NCI-H1694 treated with DMSO at 0.1 percent for 48 hours (cell line): Measurements from ENCODE around the gene RAX2.
"Not testable (repeated sequence)": the region's sequence is repeated elsewhere in the genome, so short reads cannot be mapped to it uniquely, and the experiment has no call there.

Experiments used
- DNase-seq: peaks from one replicate; lab custom pipeline; 2025; lab: John Stamatoyannopoulos, UW

RAX2 gene

GRCh38 chr19:3760871-3761361, 11.1 kb downstream of the RAX2 start:
- no peak for DNase-seq

DNA sequence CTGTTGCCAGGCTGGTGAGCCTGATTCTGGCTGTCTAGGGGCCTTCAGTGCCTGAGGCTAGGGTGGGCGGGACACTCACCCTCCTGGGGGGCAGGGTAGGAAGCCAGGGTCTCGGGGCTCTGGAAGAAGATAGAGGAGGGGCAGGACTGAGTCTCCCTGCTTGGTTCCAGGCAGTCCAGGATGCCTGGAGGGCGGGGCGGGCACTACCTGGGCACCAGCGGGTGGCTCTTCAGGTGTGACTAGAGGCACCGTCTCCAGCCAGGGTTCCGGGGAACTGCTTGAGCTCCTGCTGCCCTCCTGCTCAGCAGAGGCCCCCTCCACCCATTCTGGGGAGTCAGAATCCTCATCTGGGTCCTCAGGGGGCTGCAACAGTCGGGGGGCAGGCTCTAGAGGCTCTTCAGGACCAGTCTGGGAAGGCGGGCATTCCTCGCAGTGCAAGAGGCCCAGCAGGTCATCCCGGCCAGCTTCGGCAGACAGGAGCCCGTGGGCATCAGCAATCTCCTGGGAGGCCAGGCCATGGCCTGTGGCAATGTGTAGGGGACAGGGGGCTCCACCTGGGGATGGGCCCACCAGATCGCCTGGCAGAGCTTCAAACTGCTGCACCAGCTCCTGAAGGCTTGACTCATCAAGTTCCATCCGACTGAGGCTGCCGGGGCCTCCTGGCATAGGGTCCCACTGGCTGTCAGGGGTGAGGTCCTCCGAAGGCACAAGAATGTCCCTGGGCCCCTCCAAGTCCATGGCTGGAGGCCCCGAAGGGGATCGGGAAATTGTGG, 12.4 kb downstream of the RAX2 start:
- no peak for DNase-seq

GRCh38 chr19:3758297-3758696, 13.7 kb downstream of the RAX2 start:
- DNase-seq, result not testable (repeated sequence)

DNA sequence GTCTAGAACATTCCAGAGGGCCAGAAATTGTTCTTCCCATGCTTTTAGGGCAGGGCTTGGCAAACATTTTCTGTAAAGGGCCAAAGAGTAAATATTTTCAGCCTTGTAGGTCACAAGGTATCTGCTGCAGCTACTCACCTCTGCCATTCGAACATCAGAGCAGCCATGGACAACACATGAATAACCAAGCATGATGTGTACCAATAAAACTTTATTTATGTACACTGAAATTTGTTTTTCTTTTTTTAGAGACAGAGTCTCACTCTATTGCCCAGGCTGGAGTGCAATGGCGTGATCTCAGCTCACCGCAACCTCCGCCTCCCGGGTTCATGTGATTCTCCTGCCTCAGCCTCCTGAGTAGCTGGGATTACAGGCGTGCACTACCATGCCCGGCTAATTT, 14.3 kb downstream of the RAX2 start:
- not testable (repeated sequence) for DNase-seq

GRCh38 chr19:3753631-3754410, 18.2 kb downstream of the RAX2 start:
- no peak for DNase-seq

DNA sequence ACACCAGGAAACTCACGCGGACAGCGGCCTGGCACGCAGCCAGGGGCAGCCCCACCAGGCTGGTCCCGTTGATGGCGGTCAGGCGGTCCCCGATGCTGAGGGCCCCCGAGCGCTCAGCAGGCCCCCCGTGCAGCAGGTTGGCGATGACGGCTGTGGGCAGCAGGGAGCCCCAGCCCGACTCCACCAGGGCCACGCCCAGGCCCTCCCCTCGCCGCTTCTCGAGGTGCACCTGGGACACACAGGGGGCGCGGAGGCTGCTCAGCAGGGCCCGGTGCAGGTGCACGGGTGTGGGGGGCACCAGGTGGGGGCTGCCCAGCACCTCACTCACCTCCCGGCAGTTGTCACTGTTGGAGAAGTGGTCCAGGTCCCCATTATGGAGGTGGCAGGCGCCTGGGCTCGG, 19.5 kb downstream of the RAX2 start:
- no peak for DNase-seq

GRCh38 chr19:3751236-3751635, 20.8 kb downstream of the RAX2 start:
- no peak for DNase-seq

DNA sequence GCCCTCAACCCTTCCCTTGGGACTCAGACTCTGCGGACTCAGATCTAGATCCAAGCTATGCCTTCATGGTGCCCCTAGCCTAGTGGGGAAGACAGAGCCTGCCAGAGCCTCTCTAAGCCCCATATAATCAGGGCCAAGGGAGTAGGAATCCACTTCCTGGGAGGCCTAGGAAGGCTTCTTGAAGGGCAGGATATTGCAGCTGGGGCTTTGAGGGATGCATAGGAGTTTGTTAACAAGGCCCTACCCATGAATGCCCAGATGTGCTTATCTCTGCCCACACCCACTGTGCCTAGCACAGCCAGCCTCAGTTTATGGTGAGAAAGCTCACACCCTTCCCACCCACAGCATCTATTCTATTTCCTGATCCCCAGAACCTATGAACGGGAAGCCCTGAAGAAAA, 21.8 kb downstream of the RAX2 start:
- DNase-seq, result no peak

DNA sequence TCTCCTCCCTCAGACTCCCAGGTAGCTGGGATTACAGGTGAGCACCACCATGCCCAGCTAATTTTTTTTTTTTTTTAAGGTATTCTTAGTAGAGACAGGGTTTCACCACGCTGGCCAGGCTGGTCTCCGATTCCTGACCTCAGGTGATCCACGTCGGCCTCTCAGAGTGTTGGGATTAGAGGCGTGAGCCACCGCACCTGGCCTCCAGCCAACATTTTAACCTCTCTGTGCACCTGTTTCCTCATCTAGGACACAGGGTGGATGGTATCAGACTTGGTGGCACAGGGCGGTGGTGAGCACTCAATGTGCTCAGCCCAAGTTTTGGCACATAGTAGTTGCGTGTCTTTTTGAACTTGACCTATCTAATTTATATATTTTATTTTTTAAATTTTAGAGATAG, 23.1 kb downstream of the RAX2 start:
- DNase-seq, result no peak

GRCh38 chr19:3746371-3747056, 25.5 kb downstream of the RAX2 start:
- no peak for DNase-seq

DNA sequence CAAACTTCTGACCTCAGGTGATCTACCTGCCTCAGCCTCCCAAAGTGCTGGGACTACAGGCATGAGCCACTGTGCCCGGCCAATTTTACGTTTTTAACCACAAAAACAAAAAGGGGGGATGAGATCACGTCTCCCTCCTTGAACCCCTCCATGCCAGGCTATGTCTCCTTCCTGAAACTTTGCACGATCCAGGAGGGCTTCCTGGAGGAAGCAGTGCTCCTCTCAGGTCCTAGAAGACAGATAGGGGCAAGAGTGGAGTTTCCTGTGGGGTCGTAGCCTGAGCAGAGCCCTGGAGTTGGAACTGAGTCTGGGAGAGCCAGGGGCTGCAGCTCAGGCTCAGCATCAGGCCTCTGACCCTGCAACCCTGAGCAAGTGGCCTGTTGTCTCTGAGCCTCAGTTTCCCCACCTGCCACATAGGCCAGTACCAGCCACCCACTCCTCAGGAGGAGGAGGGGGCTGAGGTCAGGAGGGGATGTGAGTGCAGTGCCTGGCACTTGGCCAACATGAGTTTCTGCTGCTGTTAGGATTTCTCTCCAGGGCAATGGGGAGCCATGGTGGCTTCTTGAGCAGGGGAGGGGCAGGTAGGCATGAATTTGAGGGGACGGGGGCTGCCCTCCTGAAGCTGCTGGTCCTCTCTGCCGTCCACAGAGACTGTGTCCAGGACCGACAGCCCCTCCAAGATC, 26.5 kb downstream of the RAX2 start:
- DNase-seq, result no peak

DNA sequence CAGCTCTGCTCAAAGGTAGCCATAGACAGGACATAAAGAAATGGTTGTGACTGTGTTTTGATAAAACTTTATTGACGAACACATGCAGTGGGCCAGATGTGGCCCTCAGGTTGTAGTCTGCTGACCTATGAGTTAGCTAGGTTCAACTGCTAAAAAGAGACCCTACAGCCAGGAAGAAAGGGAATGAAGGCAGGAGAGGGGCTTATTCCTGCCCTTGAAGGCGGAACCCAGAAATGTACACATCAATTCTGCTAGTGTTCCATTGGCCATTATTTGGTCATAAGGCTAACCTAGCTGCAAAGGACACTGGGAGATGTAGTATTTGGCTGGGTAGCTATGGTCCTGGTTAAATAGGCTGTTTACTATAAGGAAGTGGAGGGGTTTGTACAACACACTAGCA, 28.5 kb downstream of the RAX2 start:
- DNase-seq, result no peak

- no peak for DNase-seq
These were observed 31.6 kb downstream of the RAX2 start for GRCh38 chr19:3740431-3740830.

DNA sequence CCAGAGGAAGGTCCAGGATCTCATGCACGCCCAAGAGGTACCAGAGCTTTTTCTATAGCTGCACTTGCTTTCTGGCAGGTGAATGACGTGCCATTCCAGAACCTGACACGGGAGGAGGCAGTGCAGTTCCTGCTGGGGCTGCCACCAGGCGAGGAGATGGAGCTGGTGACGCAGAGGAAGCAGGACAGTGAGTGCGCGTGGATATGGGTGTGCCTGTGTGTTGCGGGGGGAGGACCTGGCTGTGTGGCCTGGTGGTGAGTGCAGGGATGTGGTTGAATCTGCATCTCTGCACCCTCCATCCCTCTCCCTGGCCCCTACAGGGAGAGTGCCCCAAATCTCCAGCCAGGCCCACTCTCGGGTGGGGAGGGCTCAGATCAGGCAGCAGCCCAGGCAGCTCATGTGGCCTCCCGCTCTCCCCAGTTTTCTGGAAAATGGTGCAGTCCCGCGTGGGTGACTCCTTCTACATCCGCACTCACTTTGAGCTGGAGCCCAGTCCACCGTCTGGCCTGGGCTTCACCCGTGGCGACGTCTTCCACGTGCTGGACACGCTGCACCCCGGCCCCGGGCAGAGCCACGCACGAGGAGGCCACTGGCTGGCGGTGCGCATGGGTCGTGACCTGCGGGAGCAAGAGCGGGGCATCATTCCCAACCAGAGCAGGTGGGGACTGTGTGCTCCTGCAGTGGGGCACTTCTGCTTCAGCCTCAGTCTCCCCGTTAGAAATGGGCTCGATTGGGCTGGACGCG, 33.4 kb downstream of the RAX2 start:
- no peak for DNase-seq

DNA sequence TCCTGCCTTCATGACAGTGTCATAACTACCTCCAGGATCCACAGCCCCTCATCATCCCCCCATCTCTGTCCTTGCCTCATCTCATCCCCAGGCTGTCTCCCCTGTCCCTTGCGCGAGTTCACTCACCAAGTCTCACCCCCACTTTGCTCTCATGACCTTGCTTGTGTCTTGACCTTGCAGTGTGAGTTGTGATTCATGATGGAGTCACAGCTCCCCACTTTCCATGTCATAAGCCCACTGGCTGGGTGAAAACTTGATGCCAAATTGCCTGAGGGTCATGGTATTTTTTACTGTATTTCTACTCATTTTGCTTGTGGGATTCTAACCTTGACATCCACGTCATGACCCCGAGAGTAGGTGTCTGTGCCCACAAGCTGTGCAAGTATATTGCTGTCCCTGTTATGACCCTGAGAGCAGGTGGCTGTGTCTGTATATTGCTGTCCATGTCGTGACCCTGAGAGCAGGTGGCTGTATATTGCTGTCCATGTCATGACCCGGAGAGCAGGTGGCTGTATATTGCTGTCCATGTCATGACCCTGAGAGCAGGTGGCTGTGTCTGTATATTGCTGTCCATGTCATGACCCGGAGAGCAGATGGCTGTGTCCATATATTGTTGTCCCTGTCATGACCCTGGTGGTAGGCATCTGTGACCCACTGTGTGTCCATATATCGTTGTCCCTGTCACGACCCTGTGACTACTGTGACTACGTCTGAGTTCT, 34.4 kb downstream of the RAX2 start:
- no peak for DNase-seq

GRCh38 chr19:3736106-3736724, 35.8 kb downstream of the RAX2 start:
- no peak for DNase-seq

DNA sequence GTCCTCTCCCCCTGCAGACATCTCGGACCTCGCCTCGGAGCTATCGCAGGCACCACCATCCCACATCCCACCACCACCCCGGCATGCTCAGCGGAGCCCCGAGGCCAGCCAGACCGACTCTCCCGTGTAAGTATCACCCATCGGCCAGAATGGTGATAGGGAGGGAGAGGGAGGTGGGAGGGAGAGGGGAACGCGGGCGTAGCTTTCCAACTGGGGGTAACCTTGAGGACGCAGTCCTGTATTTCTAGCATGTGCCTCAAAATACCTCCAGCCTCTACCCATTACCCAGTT, 37.8 kb downstream of the RAX2 start:
- DNase-seq, result no peak

DNA sequence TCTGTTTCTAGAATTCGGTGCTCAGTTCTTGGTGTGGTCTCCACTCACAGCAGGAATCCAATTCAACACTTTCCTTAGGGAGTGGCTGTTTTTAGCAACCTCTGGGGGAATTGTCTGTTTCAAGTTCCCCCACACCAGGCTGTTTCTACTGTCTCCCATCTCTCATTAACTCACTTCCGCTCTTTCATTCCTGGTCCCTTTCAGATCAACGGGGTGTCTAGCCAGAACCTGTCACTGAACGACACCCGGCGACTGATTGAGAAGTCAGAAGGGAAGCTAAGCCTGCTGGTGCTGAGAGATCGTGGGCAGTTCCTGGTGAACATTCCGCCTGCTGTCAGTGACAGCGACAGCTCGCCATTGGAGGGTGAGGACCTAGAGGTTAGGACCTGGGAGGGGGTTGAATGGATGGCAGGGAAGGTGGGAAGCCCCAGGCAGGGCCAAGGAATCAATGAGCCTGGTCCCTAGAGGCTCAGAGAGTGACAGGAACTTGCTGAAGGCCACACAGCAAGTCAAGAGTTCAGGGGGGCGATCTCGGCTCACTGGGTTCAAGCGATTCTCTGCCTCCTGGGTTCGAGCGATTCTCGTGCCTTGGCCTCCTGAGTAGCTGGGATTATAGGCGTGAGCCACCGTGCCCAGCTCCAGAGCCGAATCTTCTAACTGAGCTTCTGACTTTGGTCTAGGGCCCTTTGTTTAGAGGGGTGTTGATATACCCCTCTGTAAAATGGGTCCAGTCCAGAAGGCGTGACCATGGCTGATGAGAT, 38.3 kb downstream of the RAX2 start:
- no peak for DNase-seq

DNA sequence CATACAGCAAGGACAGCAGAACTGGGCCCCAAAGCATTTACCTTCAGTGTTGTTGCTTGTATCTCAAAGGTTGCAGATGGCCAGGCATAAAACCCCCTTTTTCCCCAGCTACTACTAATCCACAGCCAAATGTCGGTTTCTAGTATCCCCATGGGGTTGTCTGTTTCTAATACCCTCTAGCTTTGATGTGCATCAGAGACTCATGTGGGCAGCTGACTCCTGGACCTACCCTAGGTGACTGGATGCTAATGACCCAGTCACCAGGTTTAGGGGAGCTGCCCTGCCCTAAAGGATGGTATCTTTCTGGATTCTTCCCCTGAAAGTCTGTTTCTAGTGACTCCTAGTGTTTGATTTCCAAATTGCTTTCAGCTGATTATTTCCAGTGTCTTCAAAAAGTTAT, 39.9 kb downstream of the RAX2 start:
- no peak for DNase-seq

DNA sequence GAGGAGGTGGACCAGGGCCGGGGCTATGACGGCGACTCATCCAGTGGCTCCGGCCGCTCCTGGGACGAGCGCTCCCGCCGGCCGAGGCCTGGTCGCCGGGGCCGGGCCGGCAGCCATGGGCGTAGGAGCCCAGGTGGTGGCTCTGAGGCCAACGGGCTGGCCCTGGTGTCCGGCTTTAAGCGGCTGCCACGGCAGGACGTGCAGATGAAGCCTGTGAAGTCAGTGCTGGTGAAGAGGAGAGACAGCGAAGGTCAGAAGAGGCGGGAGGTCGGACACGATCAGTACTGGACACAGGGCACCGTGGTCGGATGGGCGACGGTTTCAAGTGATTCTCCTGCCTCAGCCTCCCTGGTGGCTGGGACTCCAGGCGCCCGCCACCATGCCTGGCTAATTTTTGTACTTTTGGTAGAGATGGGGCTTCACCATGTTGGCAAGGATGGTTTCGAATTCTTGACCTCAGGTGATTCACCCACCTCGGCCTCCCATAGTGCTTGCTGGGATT, 41.5 kb downstream of the RAX2 start:
- DNase-seq, result no peak
